HL-60/S4 treated with phorbol 12-myristate 13-acetate at 8.2 ng/mL for 4 days and 3 days (cell line): ENCODE results near the gene ADAMTS12.

Source experiments
- in situ Hi-C: fragments of 300-500 bp; cut with MboI; formaldehyde crosslinking; loops from 2 replicates; pipeline ENCODE4 v1.15.0; 2022; ENCODE audit warnings: low sequenced_read_pairs

ADAMTS12 gene

GRCh38 chr5:33848554-33848953 lies 43.2 kb downstream of the ADAMTS12 start:
- in situ Hi-C loops: no loop called here

- in situ Hi-C loops: no loop called here
These were observed 44.9 kb downstream of the ADAMTS12 start for GRCh38 chr5:33846851-33847250.

- in situ Hi-C loops: no loop called here
These were observed 48.2 kb downstream of the ADAMTS12 start for GRCh38 chr5:33843579-33843978.

- in situ Hi-C loops: no loop called here
These were observed 49.3 kb downstream of the ADAMTS12 start for GRCh38 chr5:33842456-33842855.

GRCh38 chr5:33841891-33842290 lies 49.9 kb downstream of the ADAMTS12 start:
- in situ Hi-C loops: no loop called here

- in situ Hi-C loops: no loop called here
These were observed 50.8 kb downstream of the ADAMTS12 start for GRCh38 chr5:33840927-33841547.

GRCh38 chr5:33837301-33837700 lies 54.5 kb downstream of the ADAMTS12 start:
- in situ Hi-C loops: no loop called here

- in situ Hi-C loops: no loop called here
These were observed 57.5 kb downstream of the ADAMTS12 start for GRCh38 chr5:33834334-33834733.

- in situ Hi-C loops: no loop called here
These were observed 58.6 kb downstream of the ADAMTS12 start for GRCh38 chr5:33833237-33833575.

GRCh38 chr5:33832404-33833236 lies 59.2 kb downstream of the ADAMTS12 start:
- in situ Hi-C loops: no loop called here

GRCh38 chr5:33831041-33831440 lies 60.7 kb downstream of the ADAMTS12 start:
- in situ Hi-C loops: no loop called here

- in situ Hi-C loops: no loop called here
These were observed 62.4 kb downstream of the ADAMTS12 start for GRCh38 chr5:33829430-33829829.

GRCh38 chr5:33828626-33829308 lies 63.0 kb downstream of the ADAMTS12 start:
- in situ Hi-C loops: no loop called here

GRCh38 chr5:33827885-33828284 lies 63.9 kb downstream of the ADAMTS12 start:
- in situ Hi-C loops: no loop called here

- in situ Hi-C loops: no loop called here
These were observed 64.6 kb downstream of the ADAMTS12 start for GRCh38 chr5:33827018-33827707.

GRCh38 chr5:33824516-33825195 lies 67.1 kb downstream of the ADAMTS12 start:
- in situ Hi-C loops: no loop called here

- in situ Hi-C loops: no loop called here
These were observed 74.5 kb downstream of the ADAMTS12 start for GRCh38 chr5:33817301-33817700.

- in situ Hi-C loops: no loop called here
These were observed 75.0 kb downstream of the ADAMTS12 start for GRCh38 chr5:33816791-33817190.

GRCh38 chr5:33812746-33813145 lies 79.0 kb downstream of the ADAMTS12 start:
- in situ Hi-C loops: no loop called here

GRCh38 chr5:33810491-33811120 lies 81.2 kb downstream of the ADAMTS12 start:
- in situ Hi-C loops: no loop called here
